ENCODE results near the gene STX17.

Gene STX17

DNA sequence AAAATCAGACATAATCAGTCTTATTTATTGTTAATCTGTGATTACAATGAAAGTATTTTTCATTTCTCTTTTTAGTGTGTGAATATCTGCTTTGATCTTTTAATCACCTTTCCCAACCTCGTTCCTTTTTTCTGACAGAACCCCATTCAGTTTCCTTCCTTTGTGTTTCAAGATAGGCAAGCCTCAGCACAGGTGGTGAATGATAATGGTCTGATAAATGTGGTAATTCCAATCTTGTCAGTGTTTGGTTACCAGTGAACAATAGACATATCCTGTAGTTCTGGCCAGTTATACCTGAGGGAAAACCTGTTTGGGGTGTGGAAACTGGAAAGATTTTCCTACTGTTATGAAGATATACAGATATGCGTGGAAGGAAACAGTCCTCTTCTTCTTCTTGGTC, 13.5 kb downstream of the STX17 start:
- no peak for DNase-seq (ENCODE audit: low spot score)
- TF ChIP-seq, protein P1, sequence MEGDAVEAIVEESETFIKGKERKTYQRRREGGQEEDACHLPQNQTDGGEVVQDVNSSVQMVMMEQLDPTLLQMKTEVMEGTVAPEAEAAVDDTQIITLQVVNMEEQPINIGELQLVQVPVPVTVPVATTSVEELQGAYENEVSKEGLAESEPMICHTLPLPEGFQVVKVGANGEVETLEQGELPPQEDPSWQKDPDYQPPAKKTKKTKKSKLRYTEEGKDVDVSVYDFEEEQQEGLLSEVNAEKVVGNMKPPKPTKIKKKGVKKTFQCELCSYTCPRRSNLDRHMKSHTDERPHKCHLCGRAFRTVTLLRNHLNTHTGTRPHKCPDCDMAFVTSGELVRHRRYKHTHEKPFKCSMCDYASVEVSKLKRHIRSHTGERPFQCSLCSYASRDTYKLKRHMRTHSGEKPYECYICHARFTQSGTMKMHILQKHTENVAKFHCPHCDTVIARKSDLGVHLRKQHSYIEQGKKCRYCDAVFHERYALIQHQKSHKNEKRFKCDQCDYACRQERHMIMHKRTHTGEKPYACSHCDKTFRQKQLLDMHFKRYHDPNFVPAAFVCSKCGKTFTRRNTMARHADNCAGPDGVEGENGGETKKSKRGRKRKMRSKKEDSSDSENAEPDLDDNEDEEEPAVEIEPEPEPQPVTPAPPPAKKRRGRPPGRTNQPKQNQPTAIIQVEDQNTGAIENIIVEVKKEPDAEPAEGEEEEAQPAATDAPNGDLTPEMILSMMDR (IDR thresholded peaks at IDR 0.05; ENCODE audit: extremely low read depth, insufficient read depth, missing control alignments): no peak
- in situ Hi-C loops (cut with MboI; ENCODE audit: low pct_unique_long_range_greater_than_20kb, low sequenced_read_pairs, unreplicated experiment): no loop called here

GRCh38 chr9:99921875-99922710, 15.6 kb downstream of the STX17 start:
- no peak for DNase-seq (ENCODE audit: low spot score)
- in situ Hi-C loops (cut with MboI; ENCODE audit: low pct_unique_long_range_greater_than_20kb, low sequenced_read_pairs, unreplicated experiment): no loop called here
- TF ChIP-seq, protein P1 (IDR thresholded peaks at IDR 0.05; ENCODE audit: extremely low read depth, insufficient read depth, missing control alignments): no peak

- in situ Hi-C loops (cut with MboI; ENCODE audit: low pct_unique_long_range_greater_than_20kb, low sequenced_read_pairs, unreplicated experiment): no loop called here
- TF ChIP-seq, protein P1 (IDR thresholded peaks at IDR 0.05; ENCODE audit: extremely low read depth, insufficient read depth, missing control alignments): no peak
- DNase-seq (ENCODE audit: low spot score): no peak
Observed at GRCh38 chr9:99922711-99923030, 16.2 kb downstream of the STX17 start.

GRCh38 chr9:99925541-99925940, 19.1 kb downstream of the STX17 start:
- in situ Hi-C loops (cut with MboI; ENCODE audit: low pct_unique_long_range_greater_than_20kb, low sequenced_read_pairs, unreplicated experiment): no loop called here
- DNase-seq (ENCODE audit: low spot score): no peak
- TF ChIP-seq, protein P1 (IDR thresholded peaks at IDR 0.05; ENCODE audit: extremely low read depth, insufficient read depth, missing control alignments): no peak

DNA sequence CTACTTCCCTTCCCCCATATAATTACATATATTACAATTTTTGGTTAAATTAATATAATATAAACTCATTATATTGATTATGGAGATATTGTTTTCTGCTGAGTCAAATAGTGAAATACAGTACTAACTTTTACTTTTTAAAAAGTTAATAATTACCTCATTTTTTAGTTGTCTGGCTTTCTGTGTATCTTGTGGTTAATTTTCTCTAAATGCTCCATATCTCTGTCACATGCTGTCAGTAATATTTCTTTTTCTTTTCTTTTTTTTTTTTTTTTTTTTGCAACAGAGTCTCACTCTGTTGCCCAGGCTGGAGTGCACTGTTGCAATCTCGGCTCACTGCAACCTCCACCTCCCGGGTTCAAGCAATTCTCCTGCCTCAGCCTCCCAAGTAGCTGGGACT, 23.2 kb downstream of the STX17 start:
- TF ChIP-seq, protein P1 (IDR thresholded peaks at IDR 0.05; ENCODE audit: extremely low read depth, insufficient read depth, missing control alignments): no peak
- no peak for DNase-seq (ENCODE audit: low spot score)
- in situ Hi-C loops (cut with MboI; ENCODE audit: low pct_unique_long_range_greater_than_20kb, low sequenced_read_pairs, unreplicated experiment): no loop called here

- TF ChIP-seq, protein P1 (IDR thresholded peaks at IDR 0.05; ENCODE audit: extremely low read depth, insufficient read depth, missing control alignments): no peak
- in situ Hi-C loops (cut with MboI; ENCODE audit: low pct_unique_long_range_greater_than_20kb, low sequenced_read_pairs, unreplicated experiment): no loop called here
- no peak for DNase-seq (ENCODE audit: low spot score)
Observed at GRCh38 chr9:99931155-99931840, 24.8 kb downstream of the STX17 start.

All from GM13977 (cell line).